Measurements from ENCODE around the gene ATE1. TPM values are rescaled to one million over a fixed set of nuclear protein-coding genes. Genes with fewer than 3 reads are reported as not detected.

Gene ATE1
- total and polyA plus RNA-seq, 10 of the 15 experiments (the other 5 are each of a cell fraction or from before 2014, with no cell fraction given), result 4.3 to 22.7 (median 15.9) TPM

DNA sequence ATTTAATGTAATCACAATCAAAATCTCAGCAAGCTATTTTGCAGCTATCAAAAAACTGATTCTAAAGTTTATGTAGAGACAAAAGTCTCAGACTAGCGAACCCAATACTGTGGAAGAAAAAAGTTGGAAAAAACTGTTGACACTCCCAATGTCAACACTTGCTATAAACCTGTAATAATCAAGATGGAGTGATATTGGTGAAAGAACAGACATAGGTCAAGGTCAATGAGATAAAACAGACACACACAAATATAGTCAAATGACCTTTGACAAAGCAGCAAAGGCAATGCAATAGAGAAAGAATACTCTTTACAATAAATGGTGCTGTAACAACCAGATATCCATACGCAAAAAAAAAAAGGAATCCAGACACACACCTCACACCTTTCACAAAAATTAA lies 84.5 kb downstream of the ATE1 start (continued):
- TF ChIP-seq, protein P1, sequence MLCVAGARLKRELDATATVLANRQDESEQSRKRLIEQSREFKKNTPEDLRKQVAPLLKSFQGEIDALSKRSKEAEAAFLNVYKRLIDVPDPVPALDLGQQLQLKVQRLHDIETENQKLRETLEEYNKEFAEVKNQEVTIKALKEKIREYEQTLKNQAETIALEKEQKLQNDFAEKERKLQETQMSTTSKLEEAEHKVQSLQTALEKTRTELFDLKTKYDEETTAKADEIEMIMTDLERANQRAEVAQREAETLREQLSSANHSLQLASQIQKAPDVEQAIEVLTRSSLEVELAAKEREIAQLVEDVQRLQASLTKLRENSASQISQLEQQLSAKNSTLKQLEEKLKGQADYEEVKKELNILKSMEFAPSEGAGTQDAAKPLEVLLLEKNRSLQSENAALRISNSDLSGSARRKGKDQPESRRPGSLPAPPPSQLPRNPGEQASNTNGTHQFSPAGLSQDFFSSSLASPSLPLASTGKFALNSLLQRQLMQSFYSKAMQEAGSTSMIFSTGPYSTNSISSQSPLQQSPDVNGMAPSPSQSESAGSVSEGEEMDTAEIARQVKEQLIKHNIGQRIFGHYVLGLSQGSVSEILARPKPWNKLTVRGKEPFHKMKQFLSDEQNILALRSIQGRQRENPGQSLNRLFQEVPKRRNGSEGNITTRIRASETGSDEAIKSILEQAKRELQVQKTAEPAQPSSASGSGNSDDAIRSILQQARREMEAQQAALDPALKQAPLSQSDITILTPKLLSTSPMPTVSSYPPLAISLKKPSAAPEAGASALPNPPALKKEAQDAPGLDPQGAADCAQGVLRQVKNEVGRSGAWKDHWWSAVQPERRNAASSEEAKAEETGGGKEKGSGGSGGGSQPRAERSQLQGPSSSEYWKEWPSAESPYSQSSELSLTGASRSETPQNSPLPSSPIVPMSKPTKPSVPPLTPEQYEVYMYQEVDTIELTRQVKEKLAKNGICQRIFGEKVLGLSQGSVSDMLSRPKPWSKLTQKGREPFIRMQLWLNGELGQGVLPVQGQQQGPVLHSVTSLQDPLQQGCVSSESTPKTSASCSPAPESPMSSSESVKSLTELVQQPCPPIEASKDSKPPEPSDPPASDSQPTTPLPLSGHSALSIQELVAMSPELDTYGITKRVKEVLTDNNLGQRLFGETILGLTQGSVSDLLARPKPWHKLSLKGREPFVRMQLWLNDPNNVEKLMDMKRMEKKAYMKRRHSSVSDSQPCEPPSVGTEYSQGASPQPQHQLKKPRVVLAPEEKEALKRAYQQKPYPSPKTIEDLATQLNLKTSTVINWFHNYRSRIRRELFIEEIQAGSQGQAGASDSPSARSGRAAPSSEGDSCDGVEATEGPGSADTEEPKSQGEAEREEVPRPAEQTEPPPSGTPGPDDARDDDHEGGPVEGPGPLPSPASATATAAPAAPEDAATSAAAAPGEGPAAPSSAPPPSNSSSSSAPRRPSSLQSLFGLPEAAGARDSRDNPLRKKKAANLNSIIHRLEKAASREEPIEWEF (IDR thresholded peaks at IDR 0.05; ENCODE audit: insufficient replicate concordance, low read depth, low read length), result no peak
- no peak for TF ChIP-seq NFXL1 (IDR thresholded peaks at IDR 0.05; ENCODE audit: borderline replicate concordance)
- TF ChIP-seq ZSCAN29 (IDR thresholded peaks at IDR 0.05), result no peak
- TF ChIP-seq EGR1 (IDR thresholded peaks at IDR 0.05; ENCODE audit: borderline replicate concordance in 1 of 2, low read depth in 2 of 2, low read length in 2 of 2), result no peak
- no peak for TF ChIP-seq RB1 (IDR thresholded peaks at IDR 0.05; ENCODE audit: borderline replicate concordance)
- no peak for TF ChIP-seq IKZF2 (IDR thresholded peaks at IDR 0.05)
- TF ChIP-seq RELA (IDR thresholded peaks at IDR 0.05; ENCODE audit: borderline replicate concordance, partially characterized antibody), result no peak
- no peak for TF ChIP-seq MYC (IDR thresholded peaks at IDR 0.05; ENCODE audit: insufficient read depth, insufficient read length, insufficient replicate concordance, low read length, severe bottlenecking)
- TF ChIP-seq LARP7 (IDR thresholded peaks at IDR 0.05), result no peak
- no peak for TF ChIP-seq SIX5 (IDR thresholded peaks at IDR 0.05; ENCODE audit: low read depth, low read length, severe bottlenecking)
- no peak for TF ChIP-seq GABPA (IDR thresholded peaks at IDR 0.05; ENCODE audit: low read depth)

Data from GM12878 (cell line).